GM19324 (cell line): Measurements from ENCODE around the gene PPP2R2C.

Source experiments
- ATAC-seq: cut with Tn5 transposase; IDR thresholded peaks from one replicate; pipeline ENCODE4 v1.9.1; 2021; ENCODE audit warnings: mild to moderate bottlenecking, moderate library complexity; ENCODE audit not compliant: unreplicated experiment, low FRiP score

PPP2R2C gene

DNA sequence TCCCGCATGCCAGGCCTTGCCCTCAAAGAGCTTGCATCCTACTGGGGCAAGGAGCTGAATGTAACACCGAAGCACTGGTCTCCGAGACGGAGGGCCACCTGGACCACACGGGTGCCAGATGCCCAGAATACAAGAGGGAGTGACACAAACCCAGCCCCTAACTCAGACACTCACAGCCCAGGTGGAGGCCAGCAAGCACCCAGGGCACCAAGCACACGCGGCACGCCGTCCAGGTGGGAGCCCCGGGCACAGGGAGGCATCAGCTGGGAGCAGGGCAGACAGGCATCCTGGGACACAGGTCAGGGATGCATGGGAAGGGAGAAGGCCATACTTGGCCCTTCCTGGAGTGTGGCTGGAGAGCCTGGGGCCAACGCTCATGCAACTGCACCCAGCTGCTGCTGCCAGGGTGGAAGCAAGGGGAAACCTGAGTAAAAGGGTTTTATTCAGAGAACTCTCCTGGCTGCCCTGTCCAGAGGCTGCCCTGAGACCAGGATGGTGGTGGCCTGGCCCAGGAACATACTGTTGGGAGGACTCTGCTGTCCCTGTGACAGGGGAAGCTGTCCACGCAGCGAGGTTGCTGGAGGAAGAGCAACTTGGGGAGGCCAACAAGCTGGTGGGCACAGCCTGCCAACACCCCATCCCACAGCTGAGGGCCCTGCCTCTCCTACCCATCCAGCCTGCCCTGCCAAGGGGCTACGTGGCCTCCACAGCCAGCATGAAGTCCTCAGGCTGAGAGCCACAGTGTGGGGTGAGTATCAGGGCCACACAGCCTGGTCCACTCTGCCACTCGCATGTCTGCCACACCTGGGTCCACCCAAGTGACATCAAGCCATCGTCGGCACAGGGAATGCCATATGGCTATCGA is 22.2 kb upstream of the PPP2R2C start:
- ATAC-seq: no peak

- ATAC-seq: no peak
Measured at GRCh38 chr4:6493658-6494304, 21.4 kb upstream of the PPP2R2C start.

DNA sequence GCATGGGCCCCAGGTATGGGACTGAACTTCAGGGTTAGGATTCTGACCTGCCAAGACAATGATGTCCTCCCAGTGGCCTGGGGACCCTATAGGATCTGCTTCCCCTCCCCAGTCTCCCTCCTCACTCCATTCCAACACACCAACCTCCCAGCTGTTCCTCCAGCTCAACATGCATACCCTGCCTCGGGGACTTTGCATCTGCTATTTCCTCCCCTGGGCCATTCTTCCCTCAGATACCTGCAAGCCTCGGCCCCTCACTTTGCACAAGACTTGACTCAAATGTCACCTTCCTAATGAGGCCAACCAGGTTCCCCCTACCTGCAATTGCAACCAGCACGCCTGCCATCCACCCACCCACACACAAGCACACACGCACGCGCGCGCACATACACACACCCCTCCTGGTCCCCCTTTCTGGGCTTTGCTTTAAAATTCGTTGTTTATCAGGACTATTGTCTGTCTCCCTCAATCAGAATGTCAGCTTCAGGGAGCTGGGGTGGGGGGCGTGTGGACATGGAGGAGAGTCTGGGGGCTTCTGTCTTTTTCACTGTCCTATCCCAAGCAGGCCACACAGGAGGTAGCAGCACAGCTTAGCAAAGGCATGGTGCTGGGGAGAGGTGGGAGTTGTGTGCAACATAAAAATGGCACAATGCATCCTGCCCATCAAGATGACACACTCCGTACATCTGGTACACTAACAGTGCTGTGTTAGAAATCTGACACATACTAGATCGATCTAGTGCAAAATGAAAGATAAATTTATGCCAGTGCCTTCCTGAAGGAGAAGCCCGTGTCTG is 20.6 kb upstream of the PPP2R2C start:
- no peak for ATAC-seq

GRCh38 chr4:6492027-6492590 is 19.7 kb upstream of the PPP2R2C start:
- ATAC-seq: no peak

DNA sequence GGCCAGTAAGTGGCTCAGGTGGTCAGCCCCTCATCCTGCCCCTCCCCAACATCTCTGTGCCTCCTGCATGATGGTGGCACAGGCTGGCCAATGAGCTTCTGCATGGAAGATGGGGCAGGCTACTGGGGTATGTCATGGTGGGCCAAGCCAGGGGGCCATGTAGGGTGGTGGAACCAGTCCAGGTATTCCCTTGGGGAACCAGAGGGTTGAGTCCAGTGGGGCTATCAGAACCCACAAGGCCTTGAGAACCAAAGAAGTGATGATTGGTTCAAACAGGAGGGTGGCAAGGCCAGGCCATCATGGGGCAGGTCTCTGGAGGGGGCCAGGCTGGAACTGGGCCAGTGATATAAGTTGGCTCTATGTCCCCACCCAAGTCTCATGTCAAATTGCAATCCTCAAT is 18.8 kb upstream of the PPP2R2C start:
- no peak for ATAC-seq

GRCh38 chr4:6489927-6490326 is 17.5 kb upstream of the PPP2R2C start:
- no peak for ATAC-seq

- no peak for ATAC-seq
Measured at GRCh38 chr4:6487466-6487865, 15.1 kb upstream of the PPP2R2C start.

DNA sequence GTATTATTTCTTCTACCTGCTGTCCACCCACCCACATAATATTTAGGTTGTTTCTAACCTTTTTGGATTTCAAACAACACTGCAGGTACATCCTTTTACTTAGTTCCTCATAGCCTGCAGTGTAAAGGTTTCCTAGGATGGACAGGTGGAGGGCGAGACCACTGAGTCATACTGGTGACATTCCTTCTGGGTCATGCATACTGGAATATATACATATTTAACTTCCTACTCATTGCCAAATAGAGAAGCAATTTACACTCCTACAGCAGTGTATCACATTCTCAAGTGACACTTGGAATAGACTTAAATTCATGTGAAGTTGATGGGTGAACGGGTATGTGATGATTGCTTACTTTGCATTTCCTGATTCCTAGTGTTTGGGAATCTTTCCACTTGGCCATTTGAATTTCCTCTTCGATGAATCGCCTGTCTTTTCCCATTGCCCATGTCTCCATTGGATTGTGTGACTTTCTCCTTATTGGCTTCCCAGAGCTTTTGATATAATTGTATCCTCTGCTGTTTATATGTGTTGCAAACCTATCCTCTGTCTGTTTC is 8.2 kb upstream of the PPP2R2C start:
- no peak for ATAC-seq

- ATAC-seq: no peak
Measured at GRCh38 chr4:6478546-6479220, 6.3 kb upstream of the PPP2R2C start.

GRCh38 chr4:6476893-6477292 is 4.5 kb upstream of the PPP2R2C start:
- no peak for ATAC-seq

DNA sequence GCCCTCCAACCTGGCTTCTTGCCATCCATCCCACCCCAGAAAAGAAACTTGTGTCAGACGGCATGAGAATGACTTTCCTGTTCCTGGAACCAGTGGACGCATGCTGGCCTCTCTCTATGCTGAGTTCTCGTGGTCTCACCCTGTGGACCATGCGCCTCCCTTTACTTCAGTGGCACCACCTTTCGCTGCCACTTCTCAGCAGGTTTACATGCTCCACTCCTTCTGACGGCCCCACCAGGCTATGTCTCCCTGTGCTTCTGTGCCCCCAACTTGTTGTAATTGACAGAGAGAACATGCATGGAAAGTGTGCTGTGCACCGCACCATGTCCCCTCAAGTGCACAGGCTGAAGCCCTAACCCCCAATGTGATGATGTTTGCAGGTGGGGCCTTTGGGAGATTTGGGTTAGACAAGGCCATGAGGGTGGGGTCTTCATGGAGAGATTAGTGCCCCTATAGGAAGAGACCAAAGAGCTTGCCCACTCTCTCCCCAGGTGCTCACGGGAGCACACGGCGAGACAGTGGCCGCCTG is 3.1 kb upstream of the PPP2R2C start:
- ATAC-seq: no peak

DNA sequence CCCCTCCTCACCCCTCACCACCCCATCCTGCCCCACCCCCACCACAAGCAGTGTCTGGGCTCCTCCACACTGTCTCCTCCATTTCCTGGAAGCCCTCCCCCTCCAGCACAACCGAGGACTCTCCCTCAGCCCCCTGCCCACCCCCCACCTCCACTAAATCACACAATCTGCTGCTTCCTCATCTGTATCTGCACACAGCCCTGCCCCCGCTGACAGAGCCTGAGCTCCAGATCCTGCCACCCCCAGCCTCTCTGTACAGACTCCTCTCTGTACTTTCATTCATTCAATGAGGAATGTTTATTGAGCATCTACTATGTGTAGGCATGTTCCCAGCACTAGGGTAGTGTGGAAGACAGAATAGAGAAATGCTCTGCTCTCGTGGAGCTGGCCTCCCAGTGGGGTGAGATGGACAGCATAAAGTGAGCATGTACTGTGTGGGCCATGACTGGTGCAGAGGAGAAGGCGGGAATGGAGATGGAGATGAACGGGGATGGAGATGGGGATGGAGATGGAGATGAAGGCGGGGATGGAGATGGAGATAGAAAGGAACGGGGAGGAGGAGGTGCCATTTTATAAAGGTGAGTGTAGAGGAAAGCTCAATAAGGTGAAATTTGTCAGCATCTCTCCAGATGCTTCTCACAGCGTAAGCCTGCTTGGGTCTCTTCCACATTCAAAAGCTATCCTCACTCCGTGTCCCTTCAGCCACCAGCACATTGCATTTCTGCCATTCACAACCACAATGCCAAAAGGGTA is 2.5 kb upstream of the PPP2R2C start:
- ATAC-seq: no peak

GRCh38 chr4:6474053-6474568 is 1.7 kb upstream of the PPP2R2C start:
- no peak for ATAC-seq

- ATAC-seq: no peak
Measured at GRCh38 chr4:6473264-6474052, 1.0 kb upstream of the PPP2R2C start.

DNA sequence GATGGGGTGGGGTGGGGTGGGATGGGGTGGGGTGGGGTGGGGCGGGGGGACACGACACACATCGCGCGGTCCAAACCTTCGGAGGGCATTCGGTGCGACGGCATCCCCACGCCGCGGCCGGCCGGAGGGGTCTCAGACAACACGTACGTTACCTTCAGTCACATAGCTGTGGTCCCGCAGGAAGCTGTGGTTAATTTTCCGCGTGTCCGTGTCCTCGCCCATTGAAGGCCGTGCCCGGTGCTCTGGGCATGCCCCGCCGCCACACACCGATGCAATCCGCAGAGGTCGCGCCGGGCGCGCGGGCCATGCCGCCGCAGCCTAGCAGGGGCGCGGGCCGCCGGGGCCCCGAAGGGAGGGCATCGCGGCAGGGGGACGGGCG is 417 bp downstream of the PPP2R2C start:
- ATAC-seq: no peak

DNA sequence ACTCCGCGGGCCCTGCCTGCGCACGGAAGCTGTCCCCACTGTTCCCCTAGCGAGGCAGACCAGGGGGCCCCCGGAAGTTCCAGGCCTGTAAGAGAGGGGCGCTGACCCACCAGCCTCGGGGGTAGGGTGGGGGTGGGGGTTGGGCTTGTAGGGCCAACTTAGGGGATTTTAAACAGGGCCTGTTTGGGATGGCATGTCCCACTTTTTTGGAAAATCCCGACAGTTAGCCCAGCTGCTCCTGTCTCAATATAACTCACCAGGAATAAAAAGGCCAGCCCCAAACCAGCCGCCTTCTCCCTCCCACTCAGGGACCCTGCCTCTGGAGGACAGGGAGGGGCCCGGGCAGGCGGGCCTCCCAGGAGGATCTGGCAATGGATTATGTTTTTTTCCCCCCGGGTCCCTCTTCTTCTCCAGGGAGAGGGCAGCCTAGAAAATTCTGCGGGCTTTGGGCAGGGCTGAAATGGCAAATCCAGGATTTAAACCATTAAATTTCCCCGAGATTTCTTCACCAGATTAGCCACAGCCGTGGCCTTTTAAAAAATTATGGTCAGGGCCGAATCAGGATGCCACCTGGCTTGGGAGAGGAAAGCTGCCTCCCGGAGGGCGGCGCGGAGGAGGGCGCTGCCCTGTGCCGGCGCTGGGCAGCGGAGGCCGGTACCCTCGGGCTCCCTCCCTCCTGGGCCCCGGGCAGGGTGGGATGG is 957 bp downstream of the PPP2R2C start:
- no peak for ATAC-seq

- no peak for ATAC-seq
Measured at GRCh38 chr4:6470502-6471306, 1.7 kb downstream of the PPP2R2C start.
